ENCODE measurements around the gene NIPSNAP2.

DNA sequence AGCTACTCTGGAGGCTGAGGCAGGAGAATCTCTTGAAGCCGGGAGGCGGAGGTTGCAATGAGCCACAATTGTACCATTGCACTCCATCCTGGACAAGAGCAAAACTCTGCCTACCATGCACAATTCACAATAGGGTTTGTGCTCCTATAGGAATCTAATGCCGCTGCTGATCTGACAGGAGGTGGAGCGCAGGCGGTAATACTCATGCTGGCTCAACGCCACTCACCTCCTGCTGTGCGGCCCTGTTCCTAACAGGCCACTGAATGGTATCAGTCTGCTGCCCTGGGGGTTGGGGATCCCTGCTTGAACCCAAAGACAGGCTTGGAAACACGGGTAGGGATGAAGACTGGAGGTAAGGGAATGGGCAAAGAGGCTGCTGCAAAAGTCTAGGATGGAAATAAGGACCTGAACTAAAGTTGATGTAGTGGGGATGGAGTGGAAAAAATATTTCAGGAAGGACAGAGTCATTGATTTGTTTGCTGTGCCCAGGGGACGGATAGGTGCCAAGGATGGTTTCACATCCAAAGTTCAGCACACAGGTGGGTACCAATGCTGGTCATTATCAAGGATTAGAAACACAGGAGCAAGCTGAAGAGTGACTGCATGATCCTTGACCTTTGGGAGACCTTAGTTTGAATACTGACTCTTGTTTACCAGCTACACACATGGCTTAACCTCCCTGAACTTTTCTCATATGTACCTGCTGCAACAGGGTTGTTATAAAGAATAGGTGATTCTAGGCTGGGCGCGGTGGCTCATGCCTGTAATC lies 10.5 kb upstream of the NIPSNAP2 start:
- no peak for TF ChIP-seq EZH2 (IDR thresholded peaks at IDR 0.05; ENCODE audit: borderline replicate concordance, low read depth, low read length, poor library complexity, severe bottlenecking)
- TF ChIP-seq CTCF (conservative IDR thresholded peaks at IDR 0.05; ENCODE audit: low read depth, low read length), result no peak

Measured in A673 (cell line).